HepG2 (cell line): Measurements from ENCODE around the gene IL21R. TPM values are rescaled to one million over a fixed set of nuclear protein-coding genes. Genes with fewer than 3 reads are reported as not detected.

Experiments
- ATAC-seq: fragments of 200-7000 bp; cut with Tn5 transposase; 3 replicates; pipeline ENCODE4 v1.9.1; 2020; ENCODE audit warnings: mild to moderate bottlenecking, moderate library complexity
- BruUV-seq: library from RNA; stranded (reverse); fragments of 400-500 nt; replicated peaks from 2 replicates; lab custom pipeline; 2021; lab: Mats Ljungman, UMichigan
- CTCF ChIA-PET: fragments of 300-600 bp; formaldehyde crosslinking; extraction: SDS; loops from one replicate; lab custom pipeline; 2021; ENCODE audit warnings: low total read pairs, inconsistent platforms, low intra/inter-chr PET ratio; lab: Yijun Ruan, JAX
- POLR2A ChIA-PET: fragments of 350-600 bp; sonication (Branson Sonifier 250); formaldehyde crosslinking; loops from one replicate; lab custom pipeline; 2020; ENCODE audit warnings: antibody characterized with exemption, inconsistent platforms; lab: Yijun Ruan, JAX
- DNase-seq: peaks from one replicate; pipeline ENCODE4 v3.0.0-alpha.2; 2015; ENCODE audit warnings: low spot score
- FAIRE-seq: peaks from 3 replicates; lab custom pipeline; 2011; peaks lifted over from hg19 to GRCh38; lab: Jason Lieb, UNC
- H2AFZ ChIP-seq: one replicate; pipeline ENCODE4 v1.6.1; 2011; ENCODE audit warnings: low read length, inconsistent platforms
- H3K27ac ChIP-seq: fragments of 300-600 bp; 3 replicates; pipeline ENCODE4 v1.8.0; 2011; ENCODE audit warnings: mixed run types, mild to moderate bottlenecking, mixed read lengths, low read length, inconsistent platforms; ENCODE audit not compliant: insufficient read depth; ENCODE audit errors: extremely low read length
- H3K27me3 ChIP-seq, 2 experiments: fragments of 200-600 bp in 1 of 2; 2 replicates in 1 of 2; 3 replicates in 1 of 2; pipeline versions ENCODE4 v1.6.0 to v1.8.0; 2011; ENCODE audit warnings: low read length in 2 of 2, mild to moderate bottlenecking in 2 of 2, moderate library complexity in 2 of 2, inconsistent platforms in 1 of 2; ENCODE audit not compliant: insufficient read depth in 2 of 2, control insufficient read depth in 1 of 2
- H3K36me3 ChIP-seq, 2 experiments: fragments of 200-600 bp in 1 of 2; replicated peaks in 1 of 2; 2 replicates in 1 of 2; 3 replicates in 1 of 2; pipeline versions ENCODE4 v1.5.1 to v1.8.0; 2011; ENCODE audit warnings: low read length in 2 of 2, inconsistent platforms in 1 of 2; ENCODE audit not compliant: insufficient read depth in 2 of 2, control insufficient read depth in 1 of 2
- H3K4me1 ChIP-seq: 2 replicates; pipeline ENCODE4 v1.5.1; 2012; ENCODE audit warnings: low read length, inconsistent platforms; ENCODE audit not compliant: insufficient read depth
- H3K4me2 ChIP-seq: 2 replicates; pipeline ENCODE4 v1.6.0; 2011; ENCODE audit warnings: low read depth, low read length, inconsistent platforms
- H3K4me3 ChIP-seq, 3 experiments: fragments of 200-600 bp in 1 of 3; sonication (generic), shearing (Covaris generic) in 1 of 3; replicated peaks in 1 of 3; 2 replicates each; pipeline ENCODE4 v1.5.1; 2011 to 2016; ENCODE audit warnings: low read length in 3 of 3, inconsistent platforms in 2 of 3, low read depth in 2 of 3, mild to moderate bottlenecking in 2 of 3, control low read depth in 1 of 3, mixed read lengths in 1 of 3; ENCODE audit not compliant: insufficient read depth in 1 of 3
- H3K79me2 ChIP-seq: one replicate; pipeline ENCODE4 v1.6.1; 2011; ENCODE audit warnings: low read length, inconsistent platforms; ENCODE audit not compliant: insufficient read depth
- H3K9ac ChIP-seq: 2 replicates; pipeline ENCODE4 v1.6.0; 2011; ENCODE audit warnings: mild to moderate bottlenecking, low read depth, low read length, inconsistent platforms; ENCODE audit not compliant: insufficient read depth
- H3K9me3 ChIP-seq: 2 replicates; pipeline ENCODE4 v1.5.1; 2012; ENCODE audit warnings: mild to moderate bottlenecking, low read length
- H4K20me1 ChIP-seq: 2 replicates; pipeline ENCODE4 v1.6.0; 2011; ENCODE audit warnings: inconsistent platforms, mild to moderate bottlenecking, low read length, moderate library complexity; ENCODE audit not compliant: insufficient read depth
- CREB1 ChIP-seq, 2 experiments: fragments of 450-650 bp in 1 of 2; IDR thresholded peaks; 2 replicates each; pipeline ENCODE4 v1.6.1; 2016 to 2017; ENCODE audit warnings: control low read depth in 1 of 2, mild to moderate bottlenecking in 1 of 2, missing compliant biosample characterization in 1 of 2, missing genetic modification characterization in 1 of 2
- GFI1 ChIP-seq: sonication (generic); formaldehyde crosslinking; IDR thresholded peaks from 2 replicates; pipeline ENCODE4 v1.5.0; 2020; ENCODE audit warnings: missing genetic modification reagents, mild to moderate bottlenecking, borderline replicate concordance
- KLF6 ChIP-seq: IDR thresholded peaks from 2 replicates; pipeline ENCODE4 v1.8.0; 2016; ENCODE audit warnings: missing biosample characterization, missing genetic modification reagents
- LCORL ChIP-seq, 2 experiments: fragments of 450-650 bp in 1 of 2; sonication (generic) in 1 of 2; formaldehyde crosslinking in 1 of 2; IDR thresholded peaks; 2 replicates each; pipeline versions ENCODE4 v1.5.0 to v1.6.1; 2017 to 2020; ENCODE audit warnings: antibody characterized with exemption in 1 of 2, missing genetic modification reagents in 1 of 2
- MLX ChIP-seq: IDR thresholded peaks from 2 replicates; pipeline ENCODE4 v1.6.1; 2016
- MTA1 ChIP-seq: sonication (generic); formaldehyde crosslinking; IDR thresholded peaks from 2 replicates; pipeline ENCODE4 v1.4.0; 2020; ENCODE audit warnings: missing genetic modification reagents, mild to moderate bottlenecking, borderline replicate concordance
- NBN ChIP-seq: fragments of 450-650 bp; conservative IDR thresholded peaks from 2 replicates; pipeline ENCODE4 v1.6.1; 2017
- NCOA5 ChIP-seq: sonication (generic); formaldehyde crosslinking; IDR thresholded peaks from 2 replicates; pipeline ENCODE4 v1.4.0; 2020; ENCODE audit warnings: missing genetic modification reagents
- NCOR1 ChIP-seq: fragments of 200-600 bp; sonication (generic); IDR thresholded peaks from 2 replicates; pipeline ENCODE4 v1.7.0; 2017; ENCODE audit warnings: antibody characterized with exemption, low read length, borderline replicate concordance
- NFAT5 ChIP-seq: sonication (generic); formaldehyde crosslinking; IDR thresholded peaks from 2 replicates; pipeline ENCODE4 v1.4.0; 2020; ENCODE audit warnings: missing genetic modification reagents
- NR1H2 ChIP-seq: sonication (generic); formaldehyde crosslinking; IDR thresholded peaks from 2 replicates; pipeline ENCODE4 v1.8.1; 2022; ENCODE audit warnings: low read depth, missing genetic modification reagents, borderline replicate concordance
- PBX3 ChIP-seq: sonication (generic); formaldehyde crosslinking; IDR thresholded peaks from 2 replicates; pipeline ENCODE4 v1.8.1; 2023; ENCODE audit warnings: missing genetic modification reagents, inconsistent platforms, borderline replicate concordance
- SRSF1 ChIP-seq: fragments of 200-400 bp; formaldehyde crosslinking; optimal IDR thresholded peaks from 2 replicates; pipeline ENCODE3; 2017; ENCODE audit warnings: mild to moderate bottlenecking, low read depth, low read length, moderate library complexity
- SYNCRIP ChIP-seq: fragments of 200-400 bp; formaldehyde crosslinking; IDR thresholded peaks from 2 replicates; pipeline ENCODE4 v1.6.1; 2018; ENCODE audit warnings: mild to moderate bottlenecking, low read depth, low read length; ENCODE audit not compliant: insufficient read depth
- THRA ChIP-seq: sonication (generic); formaldehyde crosslinking; IDR thresholded peaks from 2 replicates; pipeline ENCODE4 v1.4.0; 2020; ENCODE audit warnings: missing genetic modification reagents, borderline replicate concordance
- ZNF432 ChIP-seq: sonication (generic); formaldehyde crosslinking; IDR thresholded peaks from 2 replicates; pipeline ENCODE4 v1.5.0; 2020; ENCODE audit warnings: missing genetic modification reagents, mild to moderate bottlenecking, borderline replicate concordance
- WGBS: methylation state at CpG from one replicate; pipeline ENCODE4 v1.1.6; 2017; ENCODE audit warnings: low lambda C conversion rate; 5-methylcytosine and 5-hydroxymethylcytosine counted together
- in situ Hi-C: cut with HindIII; loops from 2 replicates; pipeline ENCODE4 v1.10.0; 2017; ENCODE audit warnings: low pct_unique_long_range_greater_than_20kb; ENCODE audit not compliant: extremely low pct_ligation_motif_present
- intact Hi-C: fragments of 100-400 bp; cut with micrococcal nuclease; formaldehyde crosslinking; loops from one replicate; pipeline ENCODE4 v1.10.0; 2022; ENCODE audit not compliant: unreplicated experiment
- polyA plus RNA-seq, 8 experiments: library from polyadenylated mRNA; depleted of rRNA in 3 of 8; stranded (reverse) in 7 of 8; unstranded in 1 of 8; fragments of >200 nt; fragmentation: Illumina TruSeq in 4 of 8; extraction: Trizol in 4 of 8; gene quantifications; 2 replicates each; pipeline versions ENCODE4 v1.2.1 to v1.2.3, GENCODE V29; 2011 to 2016; ENCODE audit warnings: low read depth in 4 of 8, missing spikeins in 1 of 8, mixed read lengths in 1 of 8; ENCODE audit not compliant: insufficient read depth in 1 of 8
- total RNA-seq, 5 experiments: library from RNA; depleted of rRNA; stranded (reverse); fragments of >200 nt; fragmentation: Illumina TruSeq; extraction: Trizol; gene quantifications; 2 replicates each; pipeline ENCODE4 v1.2.3, GENCODE V29; 2016; ENCODE audit warnings: low read depth in 1 of 5

Gene IL21R
- total and polyA plus RNA-seq, 2 of the 13 experiments (the other 11 are each of a cell fraction or from before 2014, with no cell fraction given) = 0.49 to 0.64 TPM

GRCh38 chr16:27458258-27458657 lies 56.3 kb downstream of the IL21R start:
- WGBS = 95% methylated on average over 5 of the region's 5 CpGs
- TF ChIP-seq NBN (no peak), PBX3 (CRISPR knock-in tag) (no peak), NFAT5 (CRISPR knock-in tag) (no peak), NCOR1 (no peak), MLX (CRISPR knock-in tag) (no peak), NCOA5 (CRISPR knock-in tag) (no peak), SYNCRIP (no peak), KLF6 (no peak), GFI1 (CRISPR knock-in tag) (no peak), NR1H2 (CRISPR knock-in tag) (no peak), LCORL (IDR thresholded peaks at IDR 0.05) (no peak), LCORL (CRISPR knock-in tag; IDR thresholded peaks at IDR 0.05) (no peak), THRA (CRISPR knock-in tag) (no peak), CREB1 (IDR thresholded peaks at IDR 0.05) (no peak), CREB1 (CRISPR knock-in tag; IDR thresholded peaks at IDR 0.05) (no peak), SRSF1 (no peak), ZNF432 (CRISPR knock-in tag) (no peak), MTA1 (CRISPR knock-in tag) (no peak)

More at GRCh38 chr16:27458258-27458657, 56.3 kb downstream of the IL21R start:
- no peak for ATAC-seq
- DNase-seq = no peak
- no peak overlapping the region for H3K4me3 ChIP-seq
- peaks cover 19 to 36% of the 10 kb centered on the region in 2 experiments; a peak in 4 of 5 replicates for H3K36me3 ChIP-seq
- FAIRE-seq = no peak
- no peak overlapping the region for H3K27ac ChIP-seq
- in situ Hi-C loops = loop anchor here (10.0 kb wide), 1 partner anchor 283 kb away; no protein-coding TSS in a partner anchor
- H3K9me3 ChIP-seq = no peaks in the 10 kb centered on the region
- BruUV-seq = no TSS peak
- ChIA-PET CTCF (interaction anchor here (2.0 kb wide), 1 partner anchor 303 kb away, joined by 10 read pairs; no protein-coding TSS in a partner anchor), POLR2A (no interaction called here)
- no peaks in the 10 kb centered on the region for H3K79me2 ChIP-seq
- H4K20me1 ChIP-seq = no peaks in the 10 kb centered on the region
- H3K4me1 ChIP-seq = no peaks in the 10 kb centered on the region
- no peak overlapping the region for H3K9ac ChIP-seq
- H3K27me3 ChIP-seq = peaks cover 0 to under 1% of the 10 kb centered on the region in 2 experiments; a peak in 1 of 5 replicates
- no peak overlapping the region for H2AFZ ChIP-seq
- no peak overlapping the region for H3K4me2 ChIP-seq
- intact Hi-C loops = loop anchor here (5.0 kb wide), 1 partner anchor 81 kb away; no protein-coding TSS in a partner anchor
